ENCODE results near the gene NDUFB6. TPM values are rescaled to one million over a fixed set of nuclear protein-coding genes. Genes with fewer than 3 reads are reported as not detected.
A peak's percentile ranks its signal among the peaks of the same experiment; 100 is the strongest.

NDUFB6 gene
- total RNA-seq, 2 experiments from 2014 or later: 54.0 to 69.5 TPM

DNA sequence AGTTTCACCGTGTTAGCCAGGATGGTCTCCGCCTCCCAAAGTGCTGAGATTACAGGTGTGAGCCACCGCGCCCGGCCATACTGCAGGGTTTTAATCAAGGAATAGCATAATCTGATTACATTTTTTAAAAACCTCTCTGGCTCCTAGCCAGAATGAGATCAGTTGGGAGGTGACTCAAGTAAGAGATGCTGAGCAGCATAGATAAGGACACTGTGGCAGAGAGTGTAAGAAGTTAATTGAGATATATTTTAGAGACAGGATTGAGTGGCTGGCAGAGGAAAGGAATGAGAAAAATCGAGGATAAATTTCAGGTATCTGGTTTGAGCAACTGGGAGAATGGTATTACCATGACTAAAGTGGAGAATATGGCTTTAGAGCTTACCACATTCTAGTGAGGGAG lies 39.6 kb downstream of the NDUFB6 start:
- Histone ChIP-seq H3K27ac (ENCODE audit: low read depth, low read length, poor library complexity, severe bottlenecking) (no peak overlapping the region), H2AFZ (ENCODE audit: low read length) (no peak overlapping the region), H3K9me2 (ENCODE audit: insufficient read depth, low read length) (no peaks in the 10 kb centered on the region), H4K20me1 (ENCODE audit: insufficient read depth, low read length) (no peaks in the 10 kb centered on the region), H3K79me2 (ENCODE audit: insufficient read depth, low read depth, low read length) (no peaks in the 10 kb centered on the region), H3K36me3 (ENCODE audit: insufficient read depth, low read length) (no peaks in the 10 kb centered on the region), H3K4me3 (ENCODE audit: low read depth, low read length, poor library complexity, severe bottlenecking) (no peak overlapping the region), H3K4me1 (ENCODE audit: insufficient read depth, low read length, poor library complexity, severe bottlenecking) (no peaks in the 10 kb centered on the region), H3K9me3 (ENCODE audit: low read length) (no peaks in the 10 kb centered on the region; the same call in 1 of the 2 replicates), H3K4me2 (ENCODE audit: low read length) (no peak overlapping the region)
- ChIA-PET CTCF (ENCODE audit: unreplicated experiment) (no interaction called here), POLR2A (interaction anchor here (0.6 kb wide), 1 partner anchor 22 kb away, joined by 3 read pairs; no protein-coding TSS in a partner anchor)
- no peak for TF ChIP-seq EZH2phosphoT487 (IDR thresholded peaks at IDR 0.05; ENCODE audit: borderline replicate concordance, low read depth, low read length)
- TF ChIP-seq, protein P1, sequence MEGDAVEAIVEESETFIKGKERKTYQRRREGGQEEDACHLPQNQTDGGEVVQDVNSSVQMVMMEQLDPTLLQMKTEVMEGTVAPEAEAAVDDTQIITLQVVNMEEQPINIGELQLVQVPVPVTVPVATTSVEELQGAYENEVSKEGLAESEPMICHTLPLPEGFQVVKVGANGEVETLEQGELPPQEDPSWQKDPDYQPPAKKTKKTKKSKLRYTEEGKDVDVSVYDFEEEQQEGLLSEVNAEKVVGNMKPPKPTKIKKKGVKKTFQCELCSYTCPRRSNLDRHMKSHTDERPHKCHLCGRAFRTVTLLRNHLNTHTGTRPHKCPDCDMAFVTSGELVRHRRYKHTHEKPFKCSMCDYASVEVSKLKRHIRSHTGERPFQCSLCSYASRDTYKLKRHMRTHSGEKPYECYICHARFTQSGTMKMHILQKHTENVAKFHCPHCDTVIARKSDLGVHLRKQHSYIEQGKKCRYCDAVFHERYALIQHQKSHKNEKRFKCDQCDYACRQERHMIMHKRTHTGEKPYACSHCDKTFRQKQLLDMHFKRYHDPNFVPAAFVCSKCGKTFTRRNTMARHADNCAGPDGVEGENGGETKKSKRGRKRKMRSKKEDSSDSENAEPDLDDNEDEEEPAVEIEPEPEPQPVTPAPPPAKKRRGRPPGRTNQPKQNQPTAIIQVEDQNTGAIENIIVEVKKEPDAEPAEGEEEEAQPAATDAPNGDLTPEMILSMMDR (conservative IDR thresholded peaks at IDR 0.05; ENCODE audit: low read length): no peak
- no peak for DNase-seq (ENCODE audit: low spot score)
- no TSS peak for BruUV-seq (replicated peaks)
- intact Hi-C loops (cut with micrococcal nuclease; ENCODE audit: unreplicated experiment): loop anchor here (5.0 kb wide), 1 partner anchor 39 kb away; the partner anchor contains the start of gene NDUFB6

DNA sequence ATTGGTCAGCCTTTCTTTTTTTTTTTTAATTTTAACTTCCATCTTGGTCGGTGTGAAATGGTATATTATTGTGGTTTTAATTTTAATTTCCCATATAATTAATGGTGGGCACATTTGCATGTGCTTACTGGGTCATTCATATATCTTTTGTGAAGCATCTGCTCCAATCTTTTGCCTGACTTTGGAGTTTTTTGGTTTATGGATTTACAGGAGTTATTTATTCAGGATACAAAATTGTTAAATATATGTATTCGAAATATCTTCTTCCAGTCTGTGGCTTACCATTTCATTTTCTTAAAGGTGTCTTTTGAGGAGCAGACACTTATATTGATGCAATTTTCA lies 46.3 kb downstream of the NDUFB6 start:
- intact Hi-C loops (cut with micrococcal nuclease; ENCODE audit: unreplicated experiment): no loop called here
- TF ChIP-seq, protein P1 (conservative IDR thresholded peaks at IDR 0.05; ENCODE audit: low read length): peak; percentile 28; the same call in 1 of the 2 replicates
- TF ChIP-seq EZH2phosphoT487 (IDR thresholded peaks at IDR 0.05; ENCODE audit: borderline replicate concordance, low read depth, low read length): no peak
- peaks cover 15% of the 10 kb centered on the region for H3K4me1 ChIP-seq (ENCODE audit: insufficient read depth, low read length, poor library complexity, severe bottlenecking)
- H4K20me1 ChIP-seq (ENCODE audit: insufficient read depth, low read length): no peaks in the 10 kb centered on the region
- no TSS peak for BruUV-seq (replicated peaks)
- H3K4me3 ChIP-seq (ENCODE audit: low read depth, low read length, poor library complexity, severe bottlenecking): peak overlapping the region; percentile 70
- DNase-seq (ENCODE audit: low spot score): no peak
- H3K79me2 ChIP-seq (ENCODE audit: insufficient read depth, low read depth, low read length): no peaks in the 10 kb centered on the region
- CTCF ChIA-PET (ENCODE audit: unreplicated experiment): interaction anchor here (0.5 to 1.1 kb wide), 4 partner anchors 24 to 145 kb away, joined by 3 to 4 read pairs (median 3); no protein-coding TSS in a partner anchor
- no peaks in the 10 kb centered on the region for H3K36me3 ChIP-seq (ENCODE audit: insufficient read depth, low read length)
- H3K9me2 ChIP-seq (ENCODE audit: insufficient read depth, low read length): no peaks in the 10 kb centered on the region
- H2AFZ ChIP-seq (ENCODE audit: low read length): peak overlapping the region; percentile 76
- no peak overlapping the region for H3K27ac ChIP-seq (ENCODE audit: low read depth, low read length, poor library complexity, severe bottlenecking)
- peaks cover 9% of the 10 kb centered on the region; the same call in 1 of the 2 replicates for H3K9me3 ChIP-seq (ENCODE audit: low read length)
- H3K4me2 ChIP-seq (ENCODE audit: low read length): peak overlapping the region; percentile 62
- POLR2A ChIA-PET: interaction anchor here (1.1 to 1.6 kb wide), 5 partner anchors 24 to 47 kb away, joined by 3 to 7 read pairs (median 4); partner anchors contain the start of genes NDUFB6 and SMIM27

DNA sequence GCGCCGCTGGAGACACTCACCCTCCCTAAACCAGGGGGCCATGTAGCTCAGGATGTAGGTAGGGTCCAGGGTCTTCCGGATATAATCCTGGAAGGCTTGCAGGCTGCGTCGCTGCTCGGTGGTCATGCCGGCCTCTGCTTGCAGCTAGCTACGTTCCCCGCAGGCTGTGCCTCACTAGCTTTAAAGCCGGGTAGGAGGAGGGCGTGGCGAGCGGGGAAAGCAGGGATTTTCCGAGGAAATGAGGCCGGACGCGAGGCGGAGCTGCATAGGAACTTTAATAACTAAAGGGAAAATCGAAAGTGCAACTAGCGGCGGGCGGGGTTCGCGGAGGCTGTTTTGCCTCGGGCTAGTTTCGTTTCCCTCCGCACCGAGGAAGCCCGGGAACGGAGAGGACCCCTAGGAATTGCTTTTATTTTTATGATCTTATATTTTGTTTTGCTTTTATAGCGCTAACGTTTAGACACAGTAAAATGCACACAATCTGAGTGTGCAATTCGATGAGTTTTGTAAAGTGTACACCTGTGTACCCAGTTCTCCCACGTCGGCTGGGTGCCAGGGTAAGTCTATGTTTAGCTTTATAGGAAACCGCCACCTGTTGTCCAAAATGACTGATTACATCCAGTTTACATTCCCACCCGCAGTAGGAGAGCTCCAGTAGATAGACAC lies 46.8 kb downstream of the NDUFB6 start, which contains the start of gene RIGI:
TSS of gene RIGI (minus strand) at position 156 of the 666 bp plus-strand sequence. CDS start at position 126, 30 bp downstream.
- no peaks in the 10 kb centered on the region for H4K20me1 ChIP-seq (ENCODE audit: insufficient read depth, low read length)
- H3K36me3 ChIP-seq (ENCODE audit: insufficient read depth, low read length): no peaks in the 10 kb centered on the region
- DNase-seq (ENCODE audit: low spot score): peak; percentile 71
- H3K9me3 ChIP-seq (ENCODE audit: low read length): peaks cover 9% of the 10 kb centered on the region; the same call in 1 of the 2 replicates
- H3K27ac ChIP-seq (ENCODE audit: low read depth, low read length, poor library complexity, severe bottlenecking): no peak within 1 kb of the TSS
- peak within 1 kb of the TSS; percentile 76 for H2AFZ ChIP-seq (ENCODE audit: low read length)
- CTCF ChIA-PET (ENCODE audit: unreplicated experiment): interaction anchor here (0.5 to 1.1 kb wide), 6 partner anchors 25 to 147 kb away, joined by 3 to 4 read pairs (median 3); no protein-coding TSS in a partner anchor
- no peak for TF ChIP-seq EZH2phosphoT487 (IDR thresholded peaks at IDR 0.05; ENCODE audit: borderline replicate concordance, low read depth, low read length)
- TF ChIP-seq, protein P1 (conservative IDR thresholded peaks at IDR 0.05; ENCODE audit: low read length): peak; percentile 75
- no peaks in the 10 kb centered on the region for H3K79me2 ChIP-seq (ENCODE audit: insufficient read depth, low read depth, low read length)
- peaks cover 15% of the 10 kb centered on the region for H3K4me1 ChIP-seq (ENCODE audit: insufficient read depth, low read length, poor library complexity, severe bottlenecking)
- BruUV-seq (replicated peaks): no TSS peak
- H3K4me2 ChIP-seq (ENCODE audit: low read length): peak within 1 kb of the TSS; percentile 62
- H3K9me2 ChIP-seq (ENCODE audit: insufficient read depth, low read length): no peaks in the 10 kb centered on the region
- POLR2A ChIA-PET: interaction anchor here (0.6 to 1.6 kb wide), 8 partner anchors 13 to 56 kb away, joined by 3 to 7 read pairs (median 4); partner anchors contain the start of genes NDUFB6 and SMIM27
- intact Hi-C loops (cut with micrococcal nuclease; ENCODE audit: unreplicated experiment): no loop called here
- peak within 1 kb of the TSS; percentile 70 for H3K4me3 ChIP-seq (ENCODE audit: low read depth, low read length, poor library complexity, severe bottlenecking)

Measured in OCI-LY7 (cell line).